Measurements from ENCODE around the gene COQ10B.

- no peak for TF ChIP-seq EZH2phosphoT487 (IDR thresholded peaks at IDR 0.05; ENCODE audit: insufficient read depth, low read depth)
- TF ChIP-seq EZH2 (IDR thresholded peaks at IDR 0.05; ENCODE audit: insufficient read depth, poor library complexity, severe bottlenecking): no peak
These were observed 18.8 kb downstream of the COQ10B start for GRCh38 chr2:197472166-197472565.

All from GM23248 (cell line).